CD14-positive monocyte (primary cell): ENCODE results near the gene GPR4. TPM values are rescaled to one million over a fixed set of nuclear protein-coding genes. Genes with fewer than 3 reads are reported as not detected.

Experiments used
- DNase-seq, 3 donors: peaks; one replicate each; pipeline ENCODE4 v3.0.0-alpha.2; 2011 to 2022
- H2AFZ ChIP-seq: 2 replicates; pipeline ENCODE4 v1.6.0; 2012; ENCODE audit warnings: mild to moderate bottlenecking, low read depth, low read length, inconsistent platforms; ENCODE audit not compliant: insufficient read depth, poor library complexity, severe bottlenecking
- H3K27ac ChIP-seq, 2 donors: 1 replicate in 1 of 2; 2 replicates in 1 of 2; pipeline ENCODE4 v1.5.1; 2012 to 2013; ENCODE audit warnings: low read length in 2 of 2, control low read depth in 1 of 2, inconsistent platforms in 1 of 2, low read depth in 1 of 2, mild to moderate bottlenecking in 1 of 2
- H3K27me3 ChIP-seq, 2 donors: one replicate each; pipeline versions ENCODE4 v1.6.0 to v1.6.1; 2011 to 2013; ENCODE audit warnings: low read length in 2 of 2; ENCODE audit not compliant: control insufficient read depth in 2 of 2, insufficient read depth in 2 of 2
- H3K36me3 ChIP-seq, 2 donors: replicated peaks in 1 of 2; 1 replicate in 1 of 2; 2 replicates in 1 of 2; pipeline versions ENCODE4 v1.5.1 to v1.6.1; 2012 to 2013; ENCODE audit warnings: low read length in 2 of 2, control low read depth in 1 of 2, inconsistent platforms in 1 of 2, mild to moderate bottlenecking in 1 of 2; ENCODE audit not compliant: insufficient read depth in 2 of 2, control insufficient read depth in 1 of 2
- H3K4me1 ChIP-seq, 2 donors: 1 replicate in 1 of 2; 2 replicates in 1 of 2; pipeline versions ENCODE4 v1.5.1 to v1.6.1; 2012 to 2013; ENCODE audit warnings: low read length in 2 of 2, control low read depth in 1 of 2, inconsistent platforms in 1 of 2, mild to moderate bottlenecking in 1 of 2, moderate library complexity in 1 of 2; ENCODE audit not compliant: insufficient read depth in 2 of 2, control insufficient read depth in 1 of 2
- H3K4me2 ChIP-seq: replicated peaks from 2 replicates; pipeline ENCODE3; 2012; ENCODE audit warnings: low read length, moderate library complexity, mild to moderate bottlenecking; ENCODE audit not compliant: poor library complexity, severe bottlenecking; ENCODE audit errors: extremely low read depth
- H3K4me3 ChIP-seq, 3 experiments: fragments of 200-600 bp in 1 of 3; sonication (generic) in 1 of 3; replicated peaks in 1 of 3; 1 replicate in 2 of 3; 2 replicates in 1 of 3; pipeline ENCODE4 v1.5.1; 2011 to 2013; ENCODE audit warnings: low read length in 3 of 3, mild to moderate bottlenecking in 3 of 3, control low read depth in 2 of 3, low read depth in 2 of 3, inconsistent platforms in 1 of 3, moderate library complexity in 1 of 3
- H3K79me2 ChIP-seq: 2 replicates; pipeline ENCODE4 v1.6.0; 2012; ENCODE audit warnings: mild to moderate bottlenecking, control low read depth, inconsistent platforms, low read length, moderate library complexity; ENCODE audit not compliant: insufficient read depth
- H3K9ac ChIP-seq: 2 replicates; pipeline ENCODE4 v1.6.0; 2017; ENCODE audit warnings: low read length, mild to moderate bottlenecking; ENCODE audit not compliant: insufficient read depth, poor library complexity, severe bottlenecking
- H3K9me3 ChIP-seq, 2 donors: replicated peaks in 1 of 2; 1 replicate in 1 of 2; 2 replicates in 1 of 2; pipeline versions ENCODE4 v1.5.1 to v1.6.1; 2012 to 2013; ENCODE audit warnings: low read length in 2 of 2, control low read depth in 1 of 2; ENCODE audit not compliant: control insufficient read depth in 1 of 2, insufficient read depth in 1 of 2
- H4K20me1 ChIP-seq: 2 replicates; pipeline ENCODE4 v1.6.0; 2012; ENCODE audit warnings: mild to moderate bottlenecking, low read length, control low read depth, moderate library complexity; ENCODE audit not compliant: insufficient read depth
- H3K27ac Mint-ChIP-seq, 7 donors: one replicate each; pipeline ENCODE4 v1.8.0; 2020; ENCODE audit warnings: mild to moderate bottlenecking in 7 of 7, mixed read lengths in 7 of 7, moderate library complexity in 6 of 7, inconsistent platforms in 2 of 7
- H3K27me3 Mint-ChIP-seq, 3 donors: one replicate each; pipeline ENCODE4 v1.8.0; 2021 to 2022; ENCODE audit warnings: low read depth in 3 of 3, mild to moderate bottlenecking in 3 of 3, mixed read lengths in 3 of 3, moderate library complexity in 3 of 3, inconsistent platforms in 1 of 3
- H3K36me3 Mint-ChIP-seq, 2 donors: one replicate each; pipeline ENCODE4 v1.8.0; 2020; ENCODE audit warnings: mixed read lengths in 2 of 2, inconsistent platforms in 1 of 2, mild to moderate bottlenecking in 1 of 2
- H3K4me1 Mint-ChIP-seq: one replicate; pipeline ENCODE4 v1.8.0; 2020; ENCODE audit warnings: mild to moderate bottlenecking, mixed read lengths
- H3K4me3 Mint-ChIP-seq, 2 donors: one replicate each; pipeline ENCODE4 v1.8.0; 2020; ENCODE audit warnings: mild to moderate bottlenecking in 2 of 2, mixed read lengths in 2 of 2, moderate library complexity in 1 of 2
- H3K9me3 Mint-ChIP-seq, 7 donors: one replicate each; pipeline ENCODE4 v1.8.0; 2020 to 2022; ENCODE audit warnings: mixed read lengths in 7 of 7, mild to moderate bottlenecking in 6 of 7, moderate library complexity in 6 of 7, inconsistent platforms in 2 of 7
- CTCF ChIP-seq: fragments of 200-600 bp; IDR thresholded peaks from one replicate; pipeline ENCODE4 v1.8.0; 2022; ENCODE audit warnings: antibody characterized with exemption, mild to moderate bottlenecking
- WGBS: methylation state at CpG from one replicate; pipeline ENCODE4 v1.1.5; 2013; ENCODE audit warnings: missing lambda C conversion rate; ENCODE audit not compliant: insufficient coverage; 5-methylcytosine and 5-hydroxymethylcytosine counted together
- intact Hi-C, 2 donors: fragments of 100-400 bp; cut with micrococcal nuclease; formaldehyde crosslinking; loops; one replicate each; pipeline versions ENCODE4 v1.15.0 to v1.15.1; 2023
- polyA plus RNA-seq, 3 donors: library from polyadenylated mRNA; depleted of rRNA in 1 of 3; unstranded in 2 of 3; stranded (reverse) in 1 of 3; fragments of 300-500 nt in 2 of 3; fragments of >200 nt in 1 of 3; fragmentation: Illumina TruSeq in 2 of 3; gene quantifications; 1 replicate in 2 of 3; 2 replicates in 1 of 3; pipeline ENCODE4 v1.2.3, GENCODE V29; 2012 to 2021

Gene GPR4
- polyA plus RNA-seq, 3 donors = not detected

- Histone ChIP-seq H3K36me3 (no peaks in the 10 kb centered on the region), H4K20me1 (no peaks in the 10 kb centered on the region), H3K79me2 (no peaks in the 10 kb centered on the region), H3K27ac (no peak overlapping the region), H3K27me3 (peaks cover 18 to 50% of the 10 kb centered on the region in 2 donors), H3K9me3 (peaks cover 0 to 4% of the 10 kb centered on the region in 2 donors), H3K9ac (no peak overlapping the region), H3K4me2 (no peak overlapping the region), H3K4me3 (no peak overlapping the region), H2AFZ (no peak overlapping the region), H3K4me1 (peaks cover 33 to 39% of the 10 kb centered on the region in 2 donors)
- Mint-ChIP-seq H3K27ac (no peak overlapping the region), H3K4me1 (peaks cover 43% of the 10 kb centered on the region), H3K9me3 (peaks cover 0 to 11% (median 2%) of the 10 kb centered on the region in 7 donors), H3K4me3 (peak overlapping the region in 1 of 2 donors; percentile 82), H3K36me3 (peaks cover 0 to 7% of the 10 kb centered on the region in 2 donors), H3K27me3 (peaks cover 69 to 71% (median 70%) of the 10 kb centered on the region in 3 donors)
- no peak for TF ChIP-seq CTCF
- intact Hi-C loops = loop anchor here in 1 of 2 donors (5.0 kb wide), 1 partner anchor 41 kb away; the partner anchor contains the start of gene EML2
- DNase-seq = no peak
- 86% methylated on average over 5 of the region's 6 CpGs for WGBS
These were observed 6.2 kb downstream of the GPR4 start for GRCh38 chr19:45595814-45596213.

GRCh38 chr19:45593520-45593919, 8.5 kb downstream of the GPR4 start:
- no peaks in the 10 kb centered on the region for H3K36me3 Mint-ChIP-seq
- H3K27ac Mint-ChIP-seq = no peak overlapping the region
- no peak overlapping the region for H3K4me3 ChIP-seq
- no peaks in the 10 kb centered on the region for H3K79me2 ChIP-seq
- no peaks in the 10 kb centered on the region for H4K20me1 ChIP-seq
- no peaks in the 10 kb centered on the region for H3K36me3 ChIP-seq
- H3K27me3 ChIP-seq = peaks cover 7 to 40% of the 10 kb centered on the region in 2 donors
- H3K27me3 Mint-ChIP-seq = peaks cover 51 to 65% (median 60%) of the 10 kb centered on the region in 3 donors
- no CpG with 5 or more reads among the region's 1 CpG for WGBS
- TF ChIP-seq CTCF = no peak
- no peak overlapping the region for H2AFZ ChIP-seq
- intact Hi-C loops = no loop called here
- no peak overlapping the region for H3K4me3 Mint-ChIP-seq
- no peak for DNase-seq
- H3K9me3 ChIP-seq = no peaks in the 10 kb centered on the region
- H3K4me1 Mint-ChIP-seq = peaks cover 23% of the 10 kb centered on the region
- H3K27ac ChIP-seq = no peak overlapping the region
- no peak overlapping the region for H3K4me2 ChIP-seq
- no peak overlapping the region for H3K9ac ChIP-seq
- peaks cover 14 to 19% of the 10 kb centered on the region in 2 donors for H3K4me1 ChIP-seq
- H3K9me3 Mint-ChIP-seq = peaks cover 0 to 7% (median 0%) of the 10 kb centered on the region in 7 donors
